Adrenal gland (tissue), 5 donors: ENCODE data around the gene PMEPA1.

Experiments used
- POLR2A ChIP-seq, 2 donors: fragments of 450-650 bp; IDR thresholded peaks; one replicate each; pipeline ENCODE4 v1.6.1; 2017; ENCODE audit warnings: antibody characterized with exemption in 2 of 2, mild to moderate bottlenecking in 2 of 2, moderate library complexity in 1 of 2
- TF ChIP-seq, protein P1 (sequence below), 6 experiments: fragments of 450-650 bp in 4 of 6; fragments of 200-600 bp in 2 of 6; sonication (generic) in 1 of 6; IDR thresholded peaks; 1 replicate in 5 of 6; 2 replicates in 1 of 6; pipeline versions ENCODE4 v1.5.1 to v1.8.0; 2016 to 2021; ENCODE audit warnings: antibody characterized with exemption in 6 of 6, mild to moderate bottlenecking in 2 of 6, moderate library complexity in 1 of 6
- donor health status: DM: no; HTN: no; CAD: no.

DNA sequence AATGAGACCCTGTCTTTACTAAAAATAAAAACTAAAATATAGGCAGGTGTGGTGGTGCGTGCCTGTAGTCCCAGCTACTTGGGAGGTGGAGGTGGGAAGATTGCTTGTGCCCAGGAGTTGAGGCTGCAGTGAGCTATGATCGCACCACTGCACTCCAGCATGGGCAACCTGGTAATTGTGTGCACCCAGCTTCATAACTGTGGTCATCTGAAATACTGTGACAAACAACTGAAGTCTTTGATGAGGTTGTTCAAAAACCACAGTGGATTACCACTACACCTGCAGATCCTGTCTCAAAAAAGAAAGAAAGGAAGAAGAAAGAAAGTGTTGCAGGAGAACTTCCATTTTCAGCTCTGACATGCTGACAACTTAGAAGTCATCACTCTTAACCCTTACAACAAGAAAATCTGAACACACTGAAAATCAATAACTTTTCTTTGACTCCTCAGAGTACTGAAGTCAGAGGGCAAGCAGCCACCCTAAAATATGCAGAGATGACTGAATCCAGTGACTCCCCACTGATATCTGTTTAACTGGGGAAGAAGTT is 75.8 kb downstream of the PMEPA1 start:
- TF ChIP-seq, protein P1, sequence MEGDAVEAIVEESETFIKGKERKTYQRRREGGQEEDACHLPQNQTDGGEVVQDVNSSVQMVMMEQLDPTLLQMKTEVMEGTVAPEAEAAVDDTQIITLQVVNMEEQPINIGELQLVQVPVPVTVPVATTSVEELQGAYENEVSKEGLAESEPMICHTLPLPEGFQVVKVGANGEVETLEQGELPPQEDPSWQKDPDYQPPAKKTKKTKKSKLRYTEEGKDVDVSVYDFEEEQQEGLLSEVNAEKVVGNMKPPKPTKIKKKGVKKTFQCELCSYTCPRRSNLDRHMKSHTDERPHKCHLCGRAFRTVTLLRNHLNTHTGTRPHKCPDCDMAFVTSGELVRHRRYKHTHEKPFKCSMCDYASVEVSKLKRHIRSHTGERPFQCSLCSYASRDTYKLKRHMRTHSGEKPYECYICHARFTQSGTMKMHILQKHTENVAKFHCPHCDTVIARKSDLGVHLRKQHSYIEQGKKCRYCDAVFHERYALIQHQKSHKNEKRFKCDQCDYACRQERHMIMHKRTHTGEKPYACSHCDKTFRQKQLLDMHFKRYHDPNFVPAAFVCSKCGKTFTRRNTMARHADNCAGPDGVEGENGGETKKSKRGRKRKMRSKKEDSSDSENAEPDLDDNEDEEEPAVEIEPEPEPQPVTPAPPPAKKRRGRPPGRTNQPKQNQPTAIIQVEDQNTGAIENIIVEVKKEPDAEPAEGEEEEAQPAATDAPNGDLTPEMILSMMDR (IDR thresholded peaks at IDR 0.05), result no peak
- no peak for TF ChIP-seq POLR2A (IDR thresholded peaks at IDR 0.05)
